Measurements from ENCODE around the gene ZSCAN30. TPM values are rescaled to one million over a fixed set of nuclear protein-coding genes. Genes with fewer than 3 reads are reported as not detected.
"Not testable (repeated sequence)": the region's sequence is repeated elsewhere in the genome, so short reads cannot be mapped to it uniquely, and the experiment has no call there.

ZSCAN30 gene
- total RNA-seq, 2 donors from 2014 or later, result 12.8 to 18.7 TPM

DNA sequence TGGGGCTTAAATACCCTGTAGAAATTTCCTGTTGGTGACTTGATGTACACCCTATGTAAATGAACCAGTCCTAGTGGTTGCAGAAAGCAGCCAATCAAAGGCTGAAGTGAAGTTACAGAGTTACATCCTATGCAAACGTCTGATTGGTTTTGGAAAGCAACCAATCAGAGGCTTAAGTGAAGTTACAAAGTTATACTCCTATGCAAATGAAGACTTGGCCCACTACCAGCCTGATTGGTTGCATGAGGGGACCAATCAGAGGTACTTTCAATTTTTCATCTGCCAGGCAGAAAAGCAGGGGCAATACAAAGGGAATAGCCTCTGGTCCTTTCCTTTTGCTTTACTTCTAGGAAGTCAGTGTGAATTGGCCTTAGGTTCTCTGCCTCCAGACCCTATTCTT lies 62.8 kb downstream of the ZSCAN30 start:
- Histone ChIP-seq H3K4me1 (no peaks in the 10 kb centered on the region), H3K36me3 (no peaks in the 10 kb centered on the region), H3K27me3 (no peaks in the 10 kb centered on the region), H3K4me3 (no peak overlapping the region), H3K9me3 (no peaks in the 10 kb centered on the region), H3K27ac (no peak overlapping the region)
- DNase-seq (ENCODE audit: low spot score), result no peak
- TF ChIP-seq CTCF (IDR thresholded peaks at IDR 0.05), result no peak

GRCh38 chr18:35223797-35224196 lies 66.2 kb downstream of the ZSCAN30 start:
- Histone ChIP-seq H3K36me3 (no peaks in the 10 kb centered on the region), H3K4me3 (no peak overlapping the region), H3K27me3 (no peaks in the 10 kb centered on the region), H3K4me1 (no peaks in the 10 kb centered on the region), H3K27ac (no peak overlapping the region), H3K9me3 (no peaks in the 10 kb centered on the region)
- DNase-seq (ENCODE audit: low spot score), result no peak
- TF ChIP-seq CTCF (IDR thresholded peaks at IDR 0.05), result no peak

GRCh38 chr18:35220424-35220823 lies 69.6 kb downstream of the ZSCAN30 start:
- Histone ChIP-seq H3K9me3 (no peaks in the 10 kb centered on the region), H3K27ac (no peak overlapping the region), H3K36me3 (no peaks in the 10 kb centered on the region), H3K4me3 (no peak overlapping the region), H3K4me1 (no peaks in the 10 kb centered on the region), H3K27me3 (no peaks in the 10 kb centered on the region)
- no peak for TF ChIP-seq CTCF (IDR thresholded peaks at IDR 0.05)
- DNase-seq (ENCODE audit: low spot score), result no peak

- H3K9me3 ChIP-seq; DNase-seq (ENCODE audit: low spot score); H3K27me3 ChIP-seq; H3K4me3 ChIP-seq; H3K27ac ChIP-seq; H3K4me1 ChIP-seq; H3K36me3 ChIP-seq: not testable (repeated sequence)
Observed at GRCh38 chr18:35219331-35219730, 70.7 kb downstream of the ZSCAN30 start.

GRCh38 chr18:35216611-35217010 lies 73.4 kb downstream of the ZSCAN30 start:
- H3K27me3 ChIP-seq; H3K4me3 ChIP-seq; H3K36me3 ChIP-seq; H3K9me3 ChIP-seq; H3K4me1 ChIP-seq; DNase-seq (ENCODE audit: low spot score); H3K27ac ChIP-seq: not testable (repeated sequence)

GRCh38 chr18:35215026-35215425 lies 75.0 kb downstream of the ZSCAN30 start:
- H3K27ac ChIP-seq, result no peak overlapping the region
- H3K36me3 ChIP-seq, result no peaks in the 10 kb centered on the region
- no peak for DNase-seq (ENCODE audit: low spot score)
- TF ChIP-seq CTCF (IDR thresholded peaks at IDR 0.05), result no peak
- no peaks in the 10 kb centered on the region for H3K9me3 ChIP-seq
- no peaks in the 10 kb centered on the region for H3K27me3 ChIP-seq
- no peak overlapping the region for H3K4me3 ChIP-seq
- no peaks in the 10 kb centered on the region for H3K4me1 ChIP-seq

- not testable (repeated sequence) for H3K4me1 ChIP-seq; H3K9me3 ChIP-seq; H3K27me3 ChIP-seq; H3K36me3 ChIP-seq; DNase-seq (ENCODE audit: low spot score); H3K27ac ChIP-seq; H3K4me3 ChIP-seq
Observed at GRCh38 chr18:35205746-35206458, 84.1 kb downstream of the ZSCAN30 start.

Measured in right atrium auricular region (tissue), 2 donors.